ENCODE data around the gene RASGEF1B.

- TF ChIP-seq TAF1 (IDR thresholded peaks at IDR 0.05; ENCODE audit: low read depth, low read length), result no peak
- TF ChIP-seq POLR2A (IDR thresholded peaks at IDR 0.05; ENCODE audit: low read depth, low read length), result no peak
- TF ChIP-seq POLR2AphosphoS5 (IDR thresholded peaks at IDR 0.05; ENCODE audit: low read depth, low read length), result no peak
- TF ChIP-seq SPI1 (IDR thresholded peaks at IDR 0.05; ENCODE audit: low read depth, low read length), result no peak
- TF ChIP-seq POU2F2 (IDR thresholded peaks at IDR 0.05; ENCODE audit: low read depth, low read length), result no peak
- TF ChIP-seq PAX5 (IDR thresholded peaks at IDR 0.05; ENCODE audit: insufficient read depth, low read length, severe bottlenecking), result no peak
These were observed 64.0 kb downstream of the RASGEF1B start for GRCh38 chr4:81407726-81408125.
